ENCODE results near the gene FHAD1. TPM values are rescaled to one million over a fixed set of nuclear protein-coding genes. Genes with fewer than 3 reads are reported as not detected.

FHAD1 gene
- total and polyA plus RNA-seq, 9 of the 15 experiments (the other 6 are each of a cell fraction or from before 2014, with no cell fraction given): 0.32 to 2.1 (median 1.5) TPM; not detected in 1

- no peak for TF ChIP-seq ZNF280B (CRISPR knock-in tag; IDR thresholded peaks at IDR 0.05)
- TF ChIP-seq MAFK (IDR thresholded peaks at IDR 0.05; ENCODE audit: low read length): no peak
- TF ChIP-seq GATAD2A (IDR thresholded peaks at IDR 0.05): peak; percentile 89
- TF ChIP-seq ZNF436 (CRISPR knock-in tag; IDR thresholded peaks at IDR 0.05): no peak
- peak; percentile 68; the same call in 1 of the 2 replicates for TF ChIP-seq ELF4 (CRISPR knock-in tag; IDR thresholded peaks at IDR 0.05)
- TF ChIP-seq HSF4 (CRISPR knock-in tag; IDR thresholded peaks at IDR 0.05; ENCODE audit: borderline replicate concordance): no peak
- no peak for TF ChIP-seq ZNF282 (CRISPR knock-in tag; IDR thresholded peaks at IDR 0.05)
- no peak for TF ChIP-seq ZBTB33 (CRISPR knock-in tag; IDR thresholded peaks at IDR 0.05)
- no peak for TF ChIP-seq GTF2E2 (tag; IDR thresholded peaks at IDR 0.05)
- peak; percentile 60 for TF ChIP-seq NEUROD1 (IDR thresholded peaks at IDR 0.05; ENCODE audit: borderline replicate concordance, low read depth, low read length, partially characterized antibody)
- no peak for TF ChIP-seq CTCFL (IDR thresholded peaks at IDR 0.05; ENCODE audit: borderline replicate concordance, insufficient read depth, low read depth, low read length, poor library complexity, severe bottlenecking)
- TF ChIP-seq ZNF318 (IDR thresholded peaks at IDR 0.05; ENCODE audit: borderline replicate concordance in 1 of 2, low read depth in 1 of 2): no peak
Measured at GRCh38 chr1:15417059-15417934, 170.3 kb downstream of the FHAD1 start (continued).

Measured in K562 (cell line).